ENCODE results near the gene FOXN3.

The FOXN3 gene

DNA sequence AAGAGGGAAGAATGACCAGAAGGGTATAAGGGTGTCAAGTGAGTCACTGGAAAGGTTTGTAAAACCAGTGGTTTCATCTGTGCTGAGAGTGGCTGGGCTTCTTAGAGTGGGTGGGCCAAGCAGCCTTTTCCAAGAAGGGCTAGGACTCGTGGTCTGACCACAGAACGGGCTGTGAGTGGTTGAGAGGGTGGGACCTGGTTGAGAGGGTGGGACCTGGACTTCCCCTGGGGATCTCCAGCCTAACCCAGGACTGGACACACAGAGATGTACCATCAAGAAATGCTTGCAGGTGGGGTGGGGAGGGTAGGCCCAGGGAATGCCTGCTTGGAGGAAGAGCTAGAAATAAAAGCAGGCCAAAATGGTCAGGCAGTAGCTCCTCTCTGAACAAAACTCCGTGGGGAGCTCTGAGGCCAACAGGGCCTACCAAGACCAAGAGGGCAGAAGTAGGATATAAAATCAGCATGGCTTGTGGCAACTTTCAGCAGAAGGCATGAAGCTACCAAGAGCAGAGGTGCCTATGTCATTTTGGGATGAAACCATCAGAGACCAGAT, 140.5 kb downstream of the FOXN3 start:
- intact Hi-C loops (cut with DNase I), result no loop called here
- DNase-seq, result no peak

DNA sequence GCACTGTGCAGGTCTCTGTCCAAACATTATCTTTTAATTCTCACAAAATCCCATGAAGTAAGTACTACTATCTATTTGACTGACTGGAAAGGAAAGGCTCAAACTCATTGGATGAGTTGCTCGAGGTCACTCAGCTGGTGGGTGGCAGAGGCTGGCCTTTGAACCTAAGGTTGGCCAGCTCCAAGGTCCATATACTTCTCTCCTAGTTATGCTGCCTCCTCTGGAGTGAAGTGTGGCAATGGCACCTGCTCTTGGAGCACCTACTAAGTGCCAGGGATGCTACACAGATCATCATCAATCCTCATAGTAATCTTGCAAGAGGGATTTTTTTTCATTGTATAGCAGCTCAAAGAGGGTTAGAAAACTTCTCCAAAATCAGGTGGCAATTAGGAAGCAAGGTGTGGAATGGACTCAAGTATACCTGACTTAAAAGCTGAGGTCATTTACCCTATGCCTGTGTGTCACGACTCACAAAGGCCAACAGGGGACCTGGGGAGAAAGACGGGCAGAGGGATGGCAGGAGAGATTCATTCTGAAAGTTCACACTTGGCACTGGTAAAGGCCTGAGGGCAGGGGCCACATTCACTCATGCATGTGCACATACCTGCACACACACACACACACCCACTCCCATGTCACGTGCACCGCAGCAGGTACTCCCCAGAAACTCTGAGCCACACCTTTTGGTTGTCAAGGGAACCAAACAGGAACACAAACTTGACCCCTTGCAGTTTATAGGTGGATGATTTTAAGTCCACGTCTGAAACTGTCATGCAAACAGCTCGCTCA, 146.4 kb downstream of the FOXN3 start:
- intact Hi-C loops (cut with DNase I), result no loop called here
- peak in 2 of 42 donors; percentile 15 to 23 for DNase-seq

DNA sequence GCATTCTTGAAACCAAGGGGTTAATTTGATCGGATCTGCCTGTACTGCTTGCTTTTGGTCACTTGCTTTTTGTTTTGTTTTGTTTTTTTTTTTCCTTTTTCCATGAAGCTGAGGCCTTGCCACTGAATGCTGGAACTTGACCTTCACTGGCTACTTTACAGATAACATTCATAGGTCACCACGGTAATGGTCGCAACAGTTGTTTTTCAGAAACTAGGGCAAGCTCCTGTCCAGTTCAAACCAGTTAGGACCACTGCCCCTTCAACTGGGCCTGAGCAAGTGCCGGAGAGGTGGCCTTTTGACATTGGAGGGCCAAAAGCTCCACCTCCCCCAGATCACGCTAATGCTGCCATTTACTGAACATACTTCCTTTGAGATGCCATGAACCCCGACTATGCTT, 147.6 kb downstream of the FOXN3 start:
- intact Hi-C loops (cut with DNase I), result no loop called here

DNA sequence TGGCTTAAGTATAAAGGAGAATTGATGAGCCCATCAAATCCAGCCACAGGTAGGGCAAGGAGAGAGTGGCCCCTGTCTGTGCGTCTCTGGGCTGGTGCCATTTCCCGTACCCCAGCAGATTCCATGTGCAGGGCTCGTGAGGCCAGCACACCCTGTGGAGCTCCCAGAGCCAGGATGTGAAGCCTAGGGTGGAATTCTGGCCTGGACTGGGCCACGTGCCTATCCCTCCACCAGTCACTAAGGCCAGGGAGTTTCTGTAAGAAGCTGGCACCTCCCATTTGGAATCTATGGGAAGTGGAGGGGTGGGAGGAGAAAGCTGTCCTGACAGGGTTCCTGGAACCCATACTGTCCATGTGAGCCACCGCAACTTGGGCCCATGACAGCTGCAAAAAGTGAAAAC, 148.5 kb downstream of the FOXN3 start:
- no peak for DNase-seq
- intact Hi-C loops (cut with DNase I), result no loop called here

More for the DNA sequence above, 147.6 kb downstream of the FOXN3 start:
- no peak for DNase-seq

DNA sequence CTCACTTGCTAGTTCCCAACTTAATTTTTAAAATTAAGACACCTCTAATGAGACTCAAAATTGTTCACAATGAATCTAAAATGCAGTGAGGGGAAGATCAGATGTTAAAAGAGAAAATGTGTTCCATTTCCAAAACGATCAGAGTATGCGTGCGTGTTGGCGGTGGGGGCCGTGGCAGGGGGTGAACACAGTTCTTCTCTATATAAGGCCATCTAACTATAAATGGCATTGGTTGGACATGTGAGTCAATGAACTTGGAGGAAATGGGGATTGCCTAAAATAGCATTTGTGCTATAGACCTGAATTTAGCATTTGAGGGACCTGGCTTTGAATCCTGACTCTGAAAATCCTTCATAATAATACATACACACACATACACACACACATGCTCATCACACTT, 149.4 kb downstream of the FOXN3 start:
- DNase-seq, result no peak

DNA sequence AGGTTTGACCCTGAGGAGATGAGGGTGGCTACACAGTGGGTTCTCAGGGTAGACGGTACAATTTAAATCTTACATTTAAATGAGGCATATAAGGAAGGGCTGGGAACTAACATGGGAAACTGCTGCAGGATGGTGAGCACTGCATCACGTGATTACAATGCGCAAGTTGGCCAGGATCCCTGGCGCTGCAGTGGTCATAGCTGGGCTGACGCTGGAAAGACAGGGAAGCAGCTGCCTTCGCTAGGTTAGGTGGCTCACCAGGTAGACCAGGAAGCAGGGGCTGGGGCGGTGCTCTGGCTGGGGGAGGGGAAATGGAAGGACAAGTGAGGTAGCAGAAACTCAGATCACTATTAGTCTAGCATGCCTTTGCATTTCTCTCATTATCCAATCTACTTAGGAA, 149.9 kb downstream of the FOXN3 start:
- intact Hi-C loops (cut with DNase I), result no loop called here
- DNase-seq, result no peak

More for the DNA sequence above, 149.4 kb downstream of the FOXN3 start:
- intact Hi-C loops (cut with DNase I), result no loop called here

DNA sequence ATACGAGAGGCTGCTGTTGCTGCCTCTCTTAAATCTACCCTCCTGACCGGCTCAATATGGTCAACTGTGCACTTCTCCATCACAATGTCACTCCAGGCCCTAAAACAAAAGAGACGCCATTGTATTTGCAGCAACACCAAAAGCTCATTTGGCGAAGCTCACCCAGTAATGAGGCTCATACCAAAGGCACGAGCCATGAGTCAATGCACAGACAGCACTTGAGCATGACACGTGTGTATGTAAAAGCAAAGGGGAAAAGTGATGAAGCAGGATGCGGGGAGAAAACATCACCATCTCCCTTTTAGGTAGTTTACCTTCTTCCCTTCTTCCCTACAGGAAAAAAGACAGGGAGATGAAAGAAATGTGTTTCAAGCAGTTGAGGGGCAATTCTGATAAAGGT, 150.3 kb downstream of the FOXN3 start:
- intact Hi-C loops (cut with DNase I), result no loop called here
- no peak for DNase-seq

DNA sequence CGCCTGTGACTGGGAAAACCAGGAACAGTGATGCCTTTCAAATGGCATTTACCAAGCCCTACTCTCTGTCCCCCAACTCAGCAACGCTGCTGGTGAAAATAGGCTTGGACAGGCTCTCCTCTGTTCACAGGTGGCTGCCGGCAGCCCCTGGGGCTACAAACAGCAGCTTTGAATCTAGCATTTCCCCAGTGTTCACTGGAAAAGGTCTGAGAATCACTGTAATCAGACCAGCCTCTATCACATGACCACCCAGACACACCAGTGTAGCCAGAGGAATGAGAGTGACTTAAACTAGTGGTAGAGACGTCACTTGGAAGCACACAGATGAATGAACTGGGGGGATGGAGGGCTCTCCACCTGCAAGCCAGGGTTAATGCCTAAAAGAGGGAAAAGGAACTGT, 151.8 kb downstream of the FOXN3 start:
- DNase-seq, result no peak
- intact Hi-C loops (cut with DNase I), result no loop called here

DNA sequence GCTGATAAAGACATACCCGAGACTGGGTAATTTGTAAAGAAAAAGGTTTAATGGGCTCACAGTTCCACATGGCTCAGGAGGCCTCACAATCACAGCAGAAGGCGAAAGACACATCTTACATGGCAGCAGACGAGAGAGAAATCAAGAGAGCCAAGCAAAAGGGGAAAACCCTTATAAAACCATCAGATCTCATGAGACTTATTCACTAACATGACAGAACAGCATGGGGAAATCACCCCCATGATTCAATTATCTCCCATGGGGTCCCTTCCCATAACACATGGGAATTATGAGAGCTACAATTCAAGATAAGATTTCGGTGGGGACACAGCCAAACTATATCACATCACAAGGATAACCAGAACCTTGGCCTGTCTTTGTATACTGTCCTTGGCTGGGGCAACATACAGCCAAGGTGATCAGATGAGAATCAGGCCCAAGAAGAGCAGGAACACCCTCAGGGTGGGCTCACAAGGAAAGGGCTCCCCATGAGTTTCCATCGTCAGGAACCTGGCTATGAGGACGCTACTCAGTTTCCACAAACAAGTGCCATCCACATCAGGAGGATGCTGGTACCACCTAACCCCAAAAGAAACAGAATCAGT, 152.7 kb downstream of the FOXN3 start:
- DNase-seq, result no peak
- intact Hi-C loops (cut with DNase I), result no loop called here

DNA sequence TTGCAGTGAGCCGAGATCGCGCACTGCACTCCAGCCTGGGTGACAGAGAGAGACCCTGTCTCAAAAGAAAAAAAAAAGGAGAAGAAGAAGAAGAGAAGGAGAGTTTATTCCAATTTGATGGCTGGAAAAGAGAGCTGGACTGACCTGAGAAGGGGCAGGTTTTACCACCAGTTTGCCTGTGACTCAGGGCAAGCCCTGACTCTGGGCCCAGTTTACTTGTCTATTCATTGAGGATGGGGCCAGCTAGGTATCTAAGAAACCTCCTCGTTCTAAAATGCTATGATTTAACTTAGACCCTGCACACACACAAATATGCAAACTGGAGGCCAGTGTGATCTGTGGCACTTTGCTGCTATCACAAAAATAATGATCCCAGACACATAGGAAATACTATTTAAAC, 155.0 kb downstream of the FOXN3 start:
- intact Hi-C loops (cut with DNase I), result no loop called here
- DNase-seq, result no peak

DNA sequence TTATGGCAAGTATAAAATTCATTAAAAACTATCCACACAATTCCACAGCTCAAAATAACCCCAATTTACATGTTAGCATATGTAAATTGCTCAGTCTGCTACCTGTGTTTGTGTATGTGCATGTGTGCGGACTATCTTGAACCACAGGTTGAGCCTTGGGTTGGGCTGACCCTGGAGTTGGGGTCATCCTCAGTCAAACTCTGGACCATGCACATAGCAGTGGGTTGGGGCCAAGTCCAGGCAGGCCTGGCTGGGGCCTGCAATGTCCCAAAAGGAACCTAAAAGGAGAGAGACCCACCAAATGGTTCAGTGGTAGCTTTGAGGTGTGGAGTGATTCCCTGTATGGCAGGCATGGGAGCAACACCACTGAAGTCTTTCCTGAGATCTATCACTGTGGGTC, 156.1 kb downstream of the FOXN3 start:
- intact Hi-C loops (cut with DNase I), result no loop called here
- DNase-seq, result no peak

DNA sequence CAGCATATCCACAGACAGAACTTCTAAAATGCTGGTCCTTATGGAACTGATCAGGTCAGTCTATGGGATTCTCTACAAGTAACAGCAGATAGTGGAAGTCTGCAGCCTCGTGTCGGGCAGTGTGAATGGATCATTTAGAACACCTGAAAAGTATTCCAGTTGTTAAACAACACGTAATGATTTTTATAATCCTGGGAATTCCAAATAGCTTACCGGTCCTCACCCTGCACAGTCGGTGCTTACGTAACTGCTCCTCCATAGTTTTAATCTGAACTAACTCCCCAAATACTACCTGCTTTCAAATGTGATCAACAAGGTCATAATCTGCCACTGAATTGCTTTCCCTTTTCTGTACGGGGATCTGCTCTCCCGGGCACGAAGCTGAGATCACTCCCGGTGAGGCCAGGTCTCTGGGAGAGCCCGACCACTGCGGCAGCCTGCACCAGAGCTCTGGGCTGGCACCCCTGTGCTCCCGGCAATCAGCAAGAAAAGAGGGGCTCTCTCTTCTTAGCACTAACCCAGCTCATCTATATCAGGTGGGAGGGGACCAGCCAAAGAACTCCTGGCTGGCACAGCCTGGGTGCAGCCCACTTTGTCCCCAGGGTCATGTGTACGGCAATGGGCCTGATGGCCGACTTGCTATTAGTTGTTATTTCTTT, 157.0 kb downstream of the FOXN3 start:
- intact Hi-C loops (cut with DNase I), result no loop called here
- no peak for DNase-seq

DNA sequence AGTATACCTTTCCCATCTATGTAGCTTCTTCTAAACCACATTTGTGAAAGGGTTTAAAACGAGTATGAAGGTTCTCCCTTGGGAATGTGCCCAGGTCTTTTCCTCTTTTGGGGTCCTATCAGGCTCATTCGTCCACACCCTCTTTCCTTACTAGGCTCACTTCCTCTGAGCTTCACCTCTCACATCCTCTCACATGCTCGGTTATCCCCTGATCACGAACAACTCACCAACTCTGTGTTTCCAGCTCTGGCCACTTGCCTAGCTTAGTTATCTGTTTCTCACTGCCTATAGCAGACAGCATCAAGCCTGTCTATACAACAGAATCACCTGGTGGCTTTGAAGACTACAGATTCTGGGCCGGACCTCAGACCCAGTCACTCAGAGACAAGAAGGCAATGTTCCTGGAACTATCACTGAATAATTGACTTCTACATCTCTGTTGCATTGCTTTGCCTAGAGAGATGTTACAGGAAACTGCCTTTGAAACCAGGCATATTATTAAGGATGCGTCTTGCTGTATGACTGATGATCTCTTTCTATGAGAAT, 158.2 kb downstream of the FOXN3 start:
- intact Hi-C loops (cut with DNase I), result no loop called here
- DNase-seq, result no peak

DNA sequence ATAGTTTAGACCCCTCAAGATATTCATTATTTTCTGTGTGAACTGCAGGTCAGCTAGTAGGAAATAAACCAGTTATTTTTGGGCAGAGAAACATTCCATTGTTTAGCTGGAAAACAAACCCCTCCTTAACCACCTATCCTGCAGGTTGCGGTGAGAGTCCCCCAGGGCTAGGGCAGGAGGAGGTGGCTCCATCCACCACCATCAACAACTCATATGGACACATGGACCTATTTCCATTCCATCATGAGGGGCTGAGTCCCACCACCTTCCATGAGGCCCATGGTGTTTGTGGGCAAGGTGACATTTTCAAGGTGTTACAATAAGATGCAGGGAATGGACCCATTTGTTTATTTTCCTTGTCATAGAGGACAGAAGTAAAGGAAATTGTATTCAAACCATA, 160.1 kb downstream of the FOXN3 start:
- intact Hi-C loops (cut with DNase I), result no loop called here
- DNase-seq, result no peak

DNA sequence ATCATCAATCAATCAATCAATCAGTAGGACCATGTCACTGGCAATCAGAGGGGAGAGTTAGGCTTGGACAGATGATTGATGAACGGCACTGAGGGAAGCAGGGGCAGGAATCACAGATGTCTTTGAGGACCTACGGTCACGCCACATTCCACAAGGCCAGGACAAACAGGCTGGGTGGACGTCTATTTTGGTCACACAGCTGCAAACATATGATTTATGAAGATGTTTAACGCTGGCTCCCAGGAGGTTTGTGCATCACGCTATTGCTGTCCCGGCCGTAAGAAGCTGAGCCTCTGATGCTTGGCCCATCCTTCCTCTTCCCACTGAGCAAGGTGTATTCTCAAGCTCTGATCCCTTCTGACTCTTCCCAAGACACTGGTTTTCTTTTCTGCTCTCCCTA, 160.8 kb downstream of the FOXN3 start:
- DNase-seq, result no peak
- intact Hi-C loops (cut with DNase I), result no loop called here

DNA sequence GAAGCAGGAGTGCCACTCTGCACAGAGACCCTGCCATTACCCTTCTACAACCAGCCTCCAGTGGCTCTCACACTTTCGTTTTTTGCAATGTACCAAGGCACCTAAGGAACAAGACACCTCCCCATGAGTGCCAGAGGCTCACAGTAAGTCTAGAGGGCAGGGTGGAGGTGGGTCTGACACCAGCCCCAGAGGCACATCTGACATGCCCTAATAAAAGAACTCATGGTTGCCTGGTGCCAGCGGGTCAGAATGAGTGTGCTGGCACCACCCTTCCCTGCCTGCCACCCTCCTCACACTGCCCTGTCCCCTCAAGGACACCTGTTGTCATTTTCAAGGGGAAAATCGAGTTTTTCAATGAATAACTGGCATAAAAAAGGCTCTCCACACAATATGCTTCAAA, 161.2 kb downstream of the FOXN3 start:
- no peak for DNase-seq
- intact Hi-C loops (cut with DNase I), result no loop called here

DNA sequence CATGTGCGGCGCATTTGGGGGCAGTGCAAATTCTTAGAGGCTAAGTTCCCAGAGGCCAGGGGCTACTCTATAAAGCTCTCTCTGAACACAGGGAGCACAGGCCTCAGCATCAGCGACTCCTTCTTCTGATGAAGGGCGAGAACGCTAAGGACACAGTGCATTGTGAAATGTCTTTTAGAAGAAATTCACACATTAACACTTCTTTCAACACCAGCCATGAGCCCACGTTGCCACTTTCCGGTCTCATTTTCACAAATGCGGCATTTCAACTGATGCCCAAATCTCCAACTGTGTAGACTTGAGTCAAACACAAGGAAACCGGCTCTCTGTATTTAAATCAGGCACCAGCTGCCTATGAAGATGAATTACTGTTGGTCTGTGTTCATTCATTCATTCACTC, 162.0 kb downstream of the FOXN3 start:
- intact Hi-C loops (cut with DNase I), result no loop called here
- DNase-seq, result no peak

DNA sequence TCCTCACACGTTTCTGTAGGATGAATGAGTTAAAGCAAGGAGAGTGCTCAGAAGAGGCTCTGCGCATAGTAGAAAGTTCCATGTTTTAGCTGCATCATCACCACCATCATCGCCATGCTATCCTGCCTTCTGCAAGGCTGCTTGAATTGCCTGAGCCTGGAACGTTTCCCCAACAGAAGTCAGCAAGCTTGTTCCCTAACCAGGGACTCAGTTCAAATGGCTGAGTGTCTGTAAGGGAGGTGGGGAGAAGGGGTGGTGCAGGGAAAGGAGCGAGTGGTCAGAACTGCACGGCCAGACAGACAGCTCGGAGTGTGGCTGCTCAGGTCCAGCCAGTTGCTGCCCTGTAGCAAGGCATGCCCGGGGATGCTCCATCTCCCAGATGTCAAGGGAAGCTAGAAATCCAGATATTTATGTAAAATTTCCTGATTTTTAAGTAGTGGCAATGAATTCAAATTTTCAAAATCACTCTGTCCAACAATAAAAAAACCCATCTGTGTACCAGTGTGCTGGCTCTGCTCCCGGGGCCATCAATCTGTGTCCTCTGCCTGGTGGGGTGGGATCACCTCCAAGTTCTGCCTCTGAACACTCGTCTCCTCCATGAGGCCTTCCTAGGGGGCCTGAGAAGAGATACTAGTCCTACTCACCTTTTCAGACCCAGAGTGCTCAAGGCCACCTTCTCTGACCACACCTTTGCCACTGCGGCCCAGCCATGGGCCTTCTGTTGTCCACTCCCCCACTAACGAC, 162.7 kb downstream of the FOXN3 start:
- no peak for DNase-seq
- intact Hi-C loops (cut with DNase I), result no loop called here

DNA sequence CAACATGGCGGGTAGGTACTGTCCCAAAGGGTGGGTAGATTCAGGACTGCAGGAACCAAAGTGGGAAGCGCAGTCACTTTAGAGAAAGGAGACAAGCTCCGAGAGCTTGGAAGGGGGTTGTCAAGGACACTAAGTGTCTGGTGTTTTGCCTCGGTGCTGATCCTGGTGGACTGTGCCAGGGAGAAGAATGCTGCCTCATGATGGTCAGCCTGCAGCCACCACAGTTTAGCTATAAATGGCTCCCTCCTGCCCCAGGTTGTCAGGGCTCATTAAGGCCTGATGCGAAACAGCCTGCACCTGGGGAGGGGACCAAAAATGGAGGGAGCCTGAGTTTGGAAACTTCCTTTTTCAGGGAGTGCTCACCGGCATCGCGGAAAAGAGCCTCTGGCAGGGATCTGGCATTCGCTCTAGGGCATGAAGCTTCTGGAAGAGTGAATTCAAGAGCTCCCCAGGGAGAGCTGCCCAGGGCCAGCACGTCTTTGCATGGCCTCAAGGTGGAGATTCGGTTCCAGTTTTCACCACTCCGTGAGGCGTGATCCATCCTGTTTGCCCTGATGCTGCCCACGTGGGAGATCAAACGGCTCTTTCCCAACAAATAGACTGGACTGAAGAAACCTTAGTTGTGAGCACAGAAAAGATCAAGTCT, 164.0 kb downstream of the FOXN3 start:
- DNase-seq, result peak in 20 of 42 donors; percentile 18 to 68 (median 34)
- intact Hi-C loops (cut with DNase I), result no loop called here
